ENCODE measurements around the gene KCTD1.

GRCh38 chr18:26476697-26477096, 71.7 kb downstream of the KCTD1 start:
- TF ChIP-seq POLR2A (IDR thresholded peaks at IDR 0.05; ENCODE audit: low read depth, low read length), result no peak
- no peak for TF ChIP-seq CTCF (conservative IDR thresholded peaks at IDR 0.05; ENCODE audit: low read depth, low read length)
